MCF 10A (cell line): ENCODE results near the gene TAF8. TPM values are rescaled to one million over a fixed set of nuclear protein-coding genes. Genes with fewer than 3 reads are reported as not detected.

Experiments
- BruUV-seq: library from RNA; stranded (reverse); fragments of 400-500 nt; replicated peaks from 2 replicates; lab custom pipeline; 2021; lab: Mats Ljungman, UMichigan
- CTCF ChIA-PET: fragments of 300-600 bp; sonication (Branson Sonifier 250); formaldehyde crosslinking; extraction: SDS; loops from one replicate; lab custom pipeline; 2021; ENCODE audit warnings: antibody characterized with exemption, inconsistent platforms; lab: Yijun Ruan, JAX
- POLR2A ChIA-PET: fragments of 300-600, 350-650 bp; sonication (Branson Sonifier 250); formaldehyde crosslinking; extraction: SDS; loops from one replicate; lab custom pipeline; 2020; ENCODE audit warnings: antibody characterized with exemption, inconsistent platforms; lab: Yijun Ruan, JAX
- DNase-seq: peaks from one replicate; pipeline ENCODE4 v3.0.0-alpha.2; 2018; ENCODE audit not compliant: unreplicated experiment
- H3K27ac Mint-ChIP-seq: one replicate; pipeline ENCODE4 v1.8.0; 2022; ENCODE audit warnings: mild to moderate bottlenecking, low read depth, mixed read lengths; ENCODE audit not compliant: unreplicated experiment
- H3K27me3 Mint-ChIP-seq: one replicate; pipeline ENCODE4 v1.8.0; 2022; ENCODE audit warnings: mixed read lengths; ENCODE audit not compliant: insufficient read depth, unreplicated experiment
- H3K36me3 Mint-ChIP-seq: one replicate; pipeline ENCODE4 v1.8.0; 2022; ENCODE audit warnings: mild to moderate bottlenecking, moderate library complexity, mixed read lengths; ENCODE audit not compliant: insufficient read depth, unreplicated experiment
- H3K4me1 Mint-ChIP-seq: one replicate; pipeline ENCODE4 v1.8.0; 2022; ENCODE audit warnings: mixed read lengths; ENCODE audit not compliant: insufficient read depth, unreplicated experiment
- H3K4me3 Mint-ChIP-seq: one replicate; pipeline ENCODE4 v1.8.0; 2022; ENCODE audit warnings: mild to moderate bottlenecking, moderate library complexity, mixed read lengths; ENCODE audit not compliant: unreplicated experiment
- H3K9me3 Mint-ChIP-seq: one replicate; pipeline ENCODE4 v1.8.0; 2022; ENCODE audit warnings: mixed read lengths; ENCODE audit not compliant: unreplicated experiment
- intact Hi-C: fragments of 100-400 bp; cut with micrococcal nuclease; formaldehyde crosslinking; loops from 2 replicates; pipeline ENCODE4 v1.14.1; 2022
- total RNA-seq: library from RNA; stranded (reverse); gene quantifications from 2 replicates; pipeline ENCODE4 v1.2.3, GENCODE V29; 2022
- TF ChIP-seq, protein P1 (sequence below): fragments of 200-600 bp; IDR thresholded peaks from one replicate; pipeline ENCODE4 v1.8.0; 2022; ENCODE audit warnings: antibody characterized with exemption, mild to moderate bottlenecking; ENCODE audit not compliant: unreplicated experiment

Gene TAF8
- total RNA-seq, 1 experiment from 2014 or later, result 23.8 TPM

DNA sequence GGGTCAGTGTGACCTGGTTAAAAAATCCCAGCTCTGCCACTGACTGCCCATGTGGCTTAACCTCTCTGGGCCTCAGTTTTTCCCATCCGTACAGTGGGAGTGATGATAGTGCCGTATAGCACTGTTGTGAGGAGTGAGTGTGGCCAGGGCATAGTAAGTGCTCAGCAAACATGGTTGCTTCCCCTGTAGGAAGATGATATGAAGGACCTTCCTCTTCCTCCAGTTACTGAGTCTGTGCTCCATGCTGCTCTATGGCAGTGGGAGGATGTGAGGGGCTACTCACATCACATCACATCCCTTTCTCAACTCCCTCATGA, 79.0 kb downstream of the TAF8 start:
- intact Hi-C loops, result no loop called here
- DNase-seq, result no peak
- Mint-ChIP-seq H3K4me1 (no peaks in the 10 kb centered on the region), H3K27me3 (no peaks in the 10 kb centered on the region), H3K4me3 (no peak overlapping the region), H3K27ac (no peak overlapping the region), H3K9me3 (no peaks in the 10 kb centered on the region), H3K36me3 (peaks cover 49% of the 10 kb centered on the region)
- BruUV-seq, result no TSS peak
- TF ChIP-seq, protein P1, sequence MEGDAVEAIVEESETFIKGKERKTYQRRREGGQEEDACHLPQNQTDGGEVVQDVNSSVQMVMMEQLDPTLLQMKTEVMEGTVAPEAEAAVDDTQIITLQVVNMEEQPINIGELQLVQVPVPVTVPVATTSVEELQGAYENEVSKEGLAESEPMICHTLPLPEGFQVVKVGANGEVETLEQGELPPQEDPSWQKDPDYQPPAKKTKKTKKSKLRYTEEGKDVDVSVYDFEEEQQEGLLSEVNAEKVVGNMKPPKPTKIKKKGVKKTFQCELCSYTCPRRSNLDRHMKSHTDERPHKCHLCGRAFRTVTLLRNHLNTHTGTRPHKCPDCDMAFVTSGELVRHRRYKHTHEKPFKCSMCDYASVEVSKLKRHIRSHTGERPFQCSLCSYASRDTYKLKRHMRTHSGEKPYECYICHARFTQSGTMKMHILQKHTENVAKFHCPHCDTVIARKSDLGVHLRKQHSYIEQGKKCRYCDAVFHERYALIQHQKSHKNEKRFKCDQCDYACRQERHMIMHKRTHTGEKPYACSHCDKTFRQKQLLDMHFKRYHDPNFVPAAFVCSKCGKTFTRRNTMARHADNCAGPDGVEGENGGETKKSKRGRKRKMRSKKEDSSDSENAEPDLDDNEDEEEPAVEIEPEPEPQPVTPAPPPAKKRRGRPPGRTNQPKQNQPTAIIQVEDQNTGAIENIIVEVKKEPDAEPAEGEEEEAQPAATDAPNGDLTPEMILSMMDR, result no peak
- ChIA-PET CTCF (interaction anchor here (0.7 to 1.3 kb wide), 3 partner anchors 10 to 31 kb away, joined by 3 to 5 read pairs (median 3); no protein-coding TSS in a partner anchor), POLR2A (interaction anchor here (0.6 kb wide), 1 partner anchor 197 kb away, joined by 4 read pairs; no protein-coding TSS in a partner anchor)

DNA sequence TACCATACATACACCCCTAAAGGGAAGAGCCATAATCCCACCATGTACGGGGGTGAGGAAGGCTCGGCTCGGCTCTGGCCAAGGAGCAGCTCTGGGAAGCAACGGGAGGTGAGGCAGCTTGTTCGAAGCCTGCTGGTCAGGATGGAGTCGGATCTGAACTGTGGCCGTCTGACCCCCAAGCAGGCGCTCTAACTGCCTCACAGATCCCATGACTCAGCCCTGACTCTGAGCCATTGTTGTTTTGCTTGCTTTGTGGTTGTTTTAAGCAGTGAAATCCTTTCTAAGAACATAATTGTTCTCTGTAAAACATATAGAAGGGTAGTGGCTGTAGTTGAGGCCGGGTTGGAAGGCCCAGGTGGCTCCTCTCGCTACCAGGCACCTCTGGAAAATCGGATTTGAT, 81.2 kb downstream of the TAF8 start:
- no peak for DNase-seq
- Mint-ChIP-seq H3K4me3 (no peak overlapping the region), H3K9me3 (no peaks in the 10 kb centered on the region), H3K4me1 (peaks cover 2% of the 10 kb centered on the region), H3K36me3 (peaks cover 37% of the 10 kb centered on the region), H3K27ac (peak overlapping the region; percentile 80), H3K27me3 (no peaks in the 10 kb centered on the region)
- TF ChIP-seq, protein P1, result no peak
- BruUV-seq, result no TSS peak
- CTCF ChIA-PET, result interaction anchor here (0.8 kb wide), 1 partner anchor 8 kb away, joined by 4 read pairs; no protein-coding TSS in a partner anchor
- POLR2A ChIA-PET, result no interaction called here
- intact Hi-C loops, result no loop called here

DNA sequence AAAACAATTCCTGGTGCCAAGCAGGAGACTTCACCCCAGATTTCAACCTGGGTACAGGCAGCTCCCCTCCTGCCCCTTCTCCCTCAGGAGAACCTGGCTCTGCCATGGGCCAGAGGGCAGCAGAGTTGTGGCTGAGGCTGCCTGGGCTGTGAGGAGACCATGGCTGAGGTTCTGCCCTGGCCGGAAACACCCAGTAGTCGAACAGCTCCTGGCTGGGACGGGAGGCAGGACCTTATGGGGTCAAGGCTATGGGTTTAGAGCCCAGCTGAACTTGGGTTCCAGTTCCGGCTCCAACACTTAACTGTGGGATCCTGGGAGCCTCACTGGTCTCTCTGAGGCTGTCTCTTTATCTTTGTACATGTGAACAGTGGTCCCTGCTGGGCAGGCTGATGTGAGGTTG, 83.6 kb downstream of the TAF8 start:
- BruUV-seq, result no TSS peak
- intact Hi-C loops, result no loop called here
- Mint-ChIP-seq H3K4me3 (no peak overlapping the region), H3K4me1 (peaks cover 10% of the 10 kb centered on the region), H3K36me3 (peaks cover 27% of the 10 kb centered on the region), H3K27ac (no peak overlapping the region), H3K27me3 (no peaks in the 10 kb centered on the region), H3K9me3 (no peaks in the 10 kb centered on the region)
- DNase-seq, result no peak
- POLR2A ChIA-PET, result interaction anchor here (0.6 kb wide), 1 partner anchor 80 kb away, joined by 4 read pairs; no protein-coding TSS in a partner anchor
- TF ChIP-seq, protein P1, result no peak
- CTCF ChIA-PET, result no interaction called here

DNA sequence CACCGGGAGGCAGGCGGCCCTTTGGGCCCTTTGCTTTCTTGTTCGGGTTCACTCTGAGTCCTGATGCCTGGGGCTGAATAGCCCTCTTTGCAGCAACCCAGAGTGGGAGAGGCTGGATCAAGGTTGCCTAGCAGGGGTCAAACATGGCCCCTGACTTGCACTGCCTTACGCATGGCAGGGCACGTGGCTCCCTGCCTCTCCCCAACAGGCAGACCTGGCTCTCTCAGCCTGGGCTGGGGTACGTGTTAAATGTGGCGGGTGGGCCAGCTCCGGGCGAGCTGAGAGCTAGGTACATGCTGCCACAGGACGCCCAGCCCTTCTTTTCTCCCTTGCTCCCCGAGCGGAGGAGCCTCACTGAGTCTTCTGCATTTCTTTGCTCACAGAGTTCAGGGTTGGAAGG, 84.8 kb downstream of the TAF8 start:
- POLR2A ChIA-PET, result interaction anchor here (1.2 kb wide), 1 partner anchor 46 kb away, joined by 3 read pairs; no protein-coding TSS in a partner anchor
- BruUV-seq, result no TSS peak
- no peak overlapping the region for H3K27ac Mint-ChIP-seq
- no peak overlapping the region for H3K4me3 Mint-ChIP-seq
- CTCF ChIA-PET, result interaction anchor here (0.5 to 1.9 kb wide), 2 partner anchors 8 to 18 kb away, joined by 3 to 8 read pairs; no protein-coding TSS in a partner anchor
- peaks cover 17% of the 10 kb centered on the region for H3K4me1 Mint-ChIP-seq
- intact Hi-C loops, result no loop called here
- TF ChIP-seq, protein P1, result no peak
- no peaks in the 10 kb centered on the region for H3K9me3 Mint-ChIP-seq
- no peaks in the 10 kb centered on the region for H3K27me3 Mint-ChIP-seq
- H3K36me3 Mint-ChIP-seq, result peaks cover 24% of the 10 kb centered on the region
- DNase-seq, result no peak
